H1 (cell line): ENCODE results near the gene SEC61B. TPM values are rescaled to one million over a fixed set of nuclear protein-coding genes. Genes with fewer than 3 reads are reported as not detected.

Experiments
- BRCA1 ChIP-seq: IDR thresholded peaks from 2 replicates; pipeline ENCODE4 v1.6.1; 2012; ENCODE audit warnings: low read depth, low read length, improper control_type of control experiment
- EGR1 ChIP-seq: IDR thresholded peaks from 2 replicates; pipeline ENCODE4 v1.6.1; 2011; ENCODE audit warnings: low read depth, low read length, borderline replicate concordance
- GABPA ChIP-seq: IDR thresholded peaks from 2 replicates; pipeline ENCODE4 v1.6.1; 2011; ENCODE audit warnings: mild to moderate bottlenecking, low read length, moderate library complexity, borderline replicate concordance; ENCODE audit not compliant: insufficient read depth
- GTF2F1 ChIP-seq: IDR thresholded peaks from 2 replicates; pipeline ENCODE4 v1.6.1; 2012; ENCODE audit warnings: low read depth, low read length, improper control_type of control experiment, borderline replicate concordance
- JUN ChIP-seq: IDR thresholded peaks from 2 replicates; pipeline ENCODE4 v1.6.1; 2011; ENCODE audit warnings: low read depth, mild to moderate bottlenecking, improper control_type of control experiment, low read length
- KDM4A ChIP-seq: IDR thresholded peaks from one replicate; pipeline ENCODE4 v1.7.1; 2012; ENCODE audit warnings: low read depth, mild to moderate bottlenecking, moderate library complexity, low read length, inconsistent platforms; ENCODE audit not compliant: severe bottlenecking
- NANOG ChIP-seq: IDR thresholded peaks from 2 replicates; pipeline ENCODE4 v1.6.1; 2011; ENCODE audit warnings: low read length, low read depth, mild to moderate bottlenecking, inconsistent platforms; ENCODE audit not compliant: insufficient read depth, poor library complexity, severe bottlenecking
- RXRA ChIP-seq: IDR thresholded peaks from 2 replicates; pipeline ENCODE4 v1.6.1; 2011; ENCODE audit warnings: low read depth, mild to moderate bottlenecking, low read length, moderate library complexity; ENCODE audit not compliant: insufficient read depth
- TAF1 ChIP-seq: IDR thresholded peaks from 2 replicates; pipeline ENCODE4 v1.6.1; 2011; ENCODE audit warnings: mild to moderate bottlenecking, low read depth, low read length
- polyA plus RNA-seq, 7 experiments: library from polyadenylated mRNA; depleted of rRNA in 3 of 7; stranded (reverse) in 5 of 7; unstranded in 2 of 7; fragments of >200 nt in 5 of 7; fragments of 200-250 nt in 2 of 7; gene quantifications; 1 replicate in 5 of 7; 2 replicates in 1 of 7; 4 replicates in 1 of 7; pipeline versions ENCODE4 v1.2.1 to v1.2.3, GENCODE V29; 2011 to 2013; ENCODE audit warnings: missing spikeins in 2 of 7, mixed read lengths in 2 of 7
- total RNA-seq: library from RNA; stranded (reverse); fragmentation: NEBNext Ultra II Directional; extraction: Animal tissue kit (Norgen Biotek cat#: 25700); gene quantifications from 2 replicates; pipeline ENCODE4 v1.2.1, GENCODE V29; 2021
- TF ChIP-seq, protein P1 (sequence below): fragments of 300-600 bp; sonication (generic); IDR thresholded peaks from 2 replicates; pipeline ENCODE4 v1.7.1; 2012; ENCODE audit warnings: low read length, moderate library complexity, mild to moderate bottlenecking, inconsistent platforms; ENCODE audit not compliant: insufficient replicate concordance
- TF ChIP-seq, protein P2 (sequence below): IDR thresholded peaks from 2 replicates; pipeline ENCODE4 v1.6.1; 2011; ENCODE audit warnings: low read depth, mild to moderate bottlenecking, low read length; ENCODE audit not compliant: insufficient read depth

The SEC61B gene
- total and polyA plus RNA-seq, 2 of the 8 experiments (the other 6 are each of a cell fraction or from before 2014, with no cell fraction given): 155 to 379 TPM

DNA sequence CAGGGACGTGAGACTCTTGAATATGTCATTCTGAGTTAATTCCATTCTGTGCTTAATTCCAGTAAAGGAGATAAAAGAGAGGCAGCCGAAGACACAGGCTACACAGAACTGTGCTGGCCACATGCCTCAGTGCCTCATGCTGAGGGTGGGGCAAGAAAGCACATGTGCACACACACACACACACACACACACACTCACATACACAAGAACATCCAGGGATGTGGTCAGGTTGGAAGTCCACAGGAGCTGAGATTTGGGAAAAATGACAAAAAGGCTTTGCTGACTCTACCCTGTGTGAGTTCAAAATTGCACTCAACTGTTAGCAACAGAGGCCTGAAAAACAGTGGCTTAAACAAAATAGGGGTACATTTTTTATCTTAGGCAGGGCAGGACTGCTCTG is 40.9 kb upstream of the SEC61B start (continued):
- TF ChIP-seq, protein P1, sequence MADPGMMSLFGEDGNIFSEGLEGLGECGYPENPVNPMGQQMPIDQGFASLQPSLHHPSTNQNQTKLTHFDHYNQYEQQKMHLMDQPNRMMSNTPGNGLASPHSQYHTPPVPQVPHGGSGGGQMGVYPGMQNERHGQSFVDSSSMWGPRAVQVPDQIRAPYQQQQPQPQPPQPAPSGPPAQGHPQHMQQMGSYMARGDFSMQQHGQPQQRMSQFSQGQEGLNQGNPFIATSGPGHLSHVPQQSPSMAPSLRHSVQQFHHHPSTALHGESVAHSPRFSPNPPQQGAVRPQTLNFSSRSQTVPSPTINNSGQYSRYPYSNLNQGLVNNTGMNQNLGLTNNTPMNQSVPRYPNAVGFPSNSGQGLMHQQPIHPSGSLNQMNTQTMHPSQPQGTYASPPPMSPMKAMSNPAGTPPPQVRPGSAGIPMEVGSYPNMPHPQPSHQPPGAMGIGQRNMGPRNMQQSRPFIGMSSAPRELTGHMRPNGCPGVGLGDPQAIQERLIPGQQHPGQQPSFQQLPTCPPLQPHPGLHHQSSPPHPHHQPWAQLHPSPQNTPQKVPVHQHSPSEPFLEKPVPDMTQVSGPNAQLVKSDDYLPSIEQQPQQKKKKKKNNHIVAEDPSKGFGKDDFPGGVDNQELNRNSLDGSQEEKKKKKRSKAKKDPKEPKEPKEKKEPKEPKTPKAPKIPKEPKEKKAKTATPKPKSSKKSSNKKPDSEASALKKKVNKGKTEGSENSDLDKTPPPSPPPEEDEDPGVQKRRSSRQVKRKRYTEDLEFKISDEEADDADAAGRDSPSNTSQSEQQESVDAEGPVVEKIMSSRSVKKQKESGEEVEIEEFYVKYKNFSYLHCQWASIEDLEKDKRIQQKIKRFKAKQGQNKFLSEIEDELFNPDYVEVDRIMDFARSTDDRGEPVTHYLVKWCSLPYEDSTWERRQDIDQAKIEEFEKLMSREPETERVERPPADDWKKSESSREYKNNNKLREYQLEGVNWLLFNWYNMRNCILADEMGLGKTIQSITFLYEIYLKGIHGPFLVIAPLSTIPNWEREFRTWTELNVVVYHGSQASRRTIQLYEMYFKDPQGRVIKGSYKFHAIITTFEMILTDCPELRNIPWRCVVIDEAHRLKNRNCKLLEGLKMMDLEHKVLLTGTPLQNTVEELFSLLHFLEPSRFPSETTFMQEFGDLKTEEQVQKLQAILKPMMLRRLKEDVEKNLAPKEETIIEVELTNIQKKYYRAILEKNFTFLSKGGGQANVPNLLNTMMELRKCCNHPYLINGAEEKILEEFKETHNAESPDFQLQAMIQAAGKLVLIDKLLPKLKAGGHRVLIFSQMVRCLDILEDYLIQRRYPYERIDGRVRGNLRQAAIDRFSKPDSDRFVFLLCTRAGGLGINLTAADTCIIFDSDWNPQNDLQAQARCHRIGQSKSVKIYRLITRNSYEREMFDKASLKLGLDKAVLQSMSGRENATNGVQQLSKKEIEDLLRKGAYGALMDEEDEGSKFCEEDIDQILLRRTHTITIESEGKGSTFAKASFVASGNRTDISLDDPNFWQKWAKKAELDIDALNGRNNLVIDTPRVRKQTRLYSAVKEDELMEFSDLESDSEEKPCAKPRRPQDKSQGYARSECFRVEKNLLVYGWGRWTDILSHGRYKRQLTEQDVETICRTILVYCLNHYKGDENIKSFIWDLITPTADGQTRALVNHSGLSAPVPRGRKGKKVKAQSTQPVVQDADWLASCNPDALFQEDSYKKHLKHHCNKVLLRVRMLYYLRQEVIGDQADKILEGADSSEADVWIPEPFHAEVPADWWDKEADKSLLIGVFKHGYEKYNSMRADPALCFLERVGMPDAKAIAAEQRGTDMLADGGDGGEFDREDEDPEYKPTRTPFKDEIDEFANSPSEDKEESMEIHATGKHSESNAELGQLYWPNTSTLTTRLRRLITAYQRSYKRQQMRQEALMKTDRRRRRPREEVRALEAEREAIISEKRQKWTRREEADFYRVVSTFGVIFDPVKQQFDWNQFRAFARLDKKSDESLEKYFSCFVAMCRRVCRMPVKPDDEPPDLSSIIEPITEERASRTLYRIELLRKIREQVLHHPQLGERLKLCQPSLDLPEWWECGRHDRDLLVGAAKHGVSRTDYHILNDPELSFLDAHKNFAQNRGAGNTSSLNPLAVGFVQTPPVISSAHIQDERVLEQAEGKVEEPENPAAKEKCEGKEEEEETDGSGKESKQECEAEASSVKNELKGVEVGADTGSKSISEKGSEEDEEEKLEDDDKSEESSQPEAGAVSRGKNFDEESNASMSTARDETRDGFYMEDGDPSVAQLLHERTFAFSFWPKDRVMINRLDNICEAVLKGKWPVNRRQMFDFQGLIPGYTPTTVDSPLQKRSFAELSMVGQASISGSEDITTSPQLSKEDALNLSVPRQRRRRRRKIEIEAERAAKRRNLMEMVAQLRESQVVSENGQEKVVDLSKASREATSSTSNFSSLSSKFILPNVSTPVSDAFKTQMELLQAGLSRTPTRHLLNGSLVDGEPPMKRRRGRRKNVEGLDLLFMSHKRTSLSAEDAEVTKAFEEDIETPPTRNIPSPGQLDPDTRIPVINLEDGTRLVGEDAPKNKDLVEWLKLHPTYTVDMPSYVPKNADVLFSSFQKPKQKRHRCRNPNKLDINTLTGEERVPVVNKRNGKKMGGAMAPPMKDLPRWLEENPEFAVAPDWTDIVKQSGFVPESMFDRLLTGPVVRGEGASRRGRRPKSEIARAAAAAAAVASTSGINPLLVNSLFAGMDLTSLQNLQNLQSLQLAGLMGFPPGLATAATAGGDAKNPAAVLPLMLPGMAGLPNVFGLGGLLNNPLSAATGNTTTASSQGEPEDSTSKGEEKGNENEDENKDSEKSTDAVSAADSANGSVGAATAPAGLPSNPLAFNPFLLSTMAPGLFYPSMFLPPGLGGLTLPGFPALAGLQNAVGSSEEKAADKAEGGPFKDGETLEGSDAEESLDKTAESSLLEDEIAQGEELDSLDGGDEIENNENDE: no peak
- TF ChIP-seq, protein P2, sequence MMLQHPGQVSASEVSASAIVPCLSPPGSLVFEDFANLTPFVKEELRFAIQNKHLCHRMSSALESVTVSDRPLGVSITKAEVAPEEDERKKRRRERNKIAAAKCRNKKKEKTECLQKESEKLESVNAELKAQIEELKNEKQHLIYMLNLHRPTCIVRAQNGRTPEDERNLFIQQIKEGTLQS: no peak
- TF ChIP-seq NANOG: no peak
- TF ChIP-seq RXRA: no peak
- TF ChIP-seq BRCA1: no peak
- TF ChIP-seq JUN: no peak
- TF ChIP-seq EGR1: no peak
- TF ChIP-seq TAF1: no peak
- TF ChIP-seq GTF2F1: no peak
- no peak for TF ChIP-seq KDM4A
- no peak for TF ChIP-seq GABPA
